ENCODE data around the gene PLD5. TPM values are rescaled to one million over a fixed set of nuclear protein-coding genes. Genes with fewer than 3 reads are reported as not detected.

The PLD5 gene
- polyA plus RNA-seq, 3 donors: not detected

DNA sequence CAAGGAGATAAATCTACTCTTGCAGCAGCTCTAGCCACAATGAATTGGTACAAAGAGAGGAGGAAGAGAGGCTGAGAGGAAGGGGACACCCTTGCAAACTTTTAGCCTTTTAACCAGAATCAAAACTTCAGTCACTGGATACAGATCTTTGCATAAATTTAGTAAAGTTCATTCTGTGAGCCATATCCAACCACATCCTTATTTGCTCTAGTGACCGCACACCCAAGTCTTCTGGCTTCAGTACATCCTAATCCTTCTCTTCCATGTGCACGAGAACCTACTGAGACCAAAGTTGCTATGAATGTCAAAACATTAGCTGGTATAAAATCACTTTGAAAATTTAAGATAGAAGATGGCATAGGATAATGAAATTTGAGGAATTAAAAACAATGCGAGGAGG is 21.9 kb upstream of the PLD5 start:
- no peaks in the 10 kb centered on the region for H3K27me3 ChIP-seq (ENCODE audit: control insufficient read depth in 2 of 2, insufficient read depth in 2 of 2, low read length in 2 of 2)
- TF ChIP-seq, protein P1, sequence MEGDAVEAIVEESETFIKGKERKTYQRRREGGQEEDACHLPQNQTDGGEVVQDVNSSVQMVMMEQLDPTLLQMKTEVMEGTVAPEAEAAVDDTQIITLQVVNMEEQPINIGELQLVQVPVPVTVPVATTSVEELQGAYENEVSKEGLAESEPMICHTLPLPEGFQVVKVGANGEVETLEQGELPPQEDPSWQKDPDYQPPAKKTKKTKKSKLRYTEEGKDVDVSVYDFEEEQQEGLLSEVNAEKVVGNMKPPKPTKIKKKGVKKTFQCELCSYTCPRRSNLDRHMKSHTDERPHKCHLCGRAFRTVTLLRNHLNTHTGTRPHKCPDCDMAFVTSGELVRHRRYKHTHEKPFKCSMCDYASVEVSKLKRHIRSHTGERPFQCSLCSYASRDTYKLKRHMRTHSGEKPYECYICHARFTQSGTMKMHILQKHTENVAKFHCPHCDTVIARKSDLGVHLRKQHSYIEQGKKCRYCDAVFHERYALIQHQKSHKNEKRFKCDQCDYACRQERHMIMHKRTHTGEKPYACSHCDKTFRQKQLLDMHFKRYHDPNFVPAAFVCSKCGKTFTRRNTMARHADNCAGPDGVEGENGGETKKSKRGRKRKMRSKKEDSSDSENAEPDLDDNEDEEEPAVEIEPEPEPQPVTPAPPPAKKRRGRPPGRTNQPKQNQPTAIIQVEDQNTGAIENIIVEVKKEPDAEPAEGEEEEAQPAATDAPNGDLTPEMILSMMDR (IDR thresholded peaks at IDR 0.05): no peak
- Mint-ChIP-seq H3K36me3 (no peaks in the 10 kb centered on the region), H3K27me3 (ENCODE audit: low read depth in 3 of 3) (no peaks in the 10 kb centered on the region), H3K27ac (no peak overlapping the region), H3K4me3 (no peak overlapping the region), H3K9me3 (peaks cover 0 to 3% (median 0%) of the 10 kb centered on the region in 7 donors), H3K4me1 (no peaks in the 10 kb centered on the region)
- no peaks in the 10 kb centered on the region for H3K4me1 ChIP-seq (ENCODE audit: control insufficient read depth in 1 of 2, insufficient read depth in 2 of 2, low read length in 2 of 2)
- H3K9ac ChIP-seq (ENCODE audit: insufficient read depth, low read length, poor library complexity, severe bottlenecking): no peak overlapping the region
- no peaks in the 10 kb centered on the region for H4K20me1 ChIP-seq (ENCODE audit: insufficient read depth, low read length)
- intact Hi-C loops (cut with micrococcal nuclease): no loop called here
- H2AFZ ChIP-seq (ENCODE audit: insufficient read depth, low read depth, low read length, poor library complexity, severe bottlenecking): no peak overlapping the region
- no peak overlapping the region for H3K4me3 ChIP-seq (replicated peaks in 1 of 3; ENCODE audit: low read depth in 2 of 3, low read length in 3 of 3)
- no peak for DNase-seq
- no peaks in the 10 kb centered on the region for H3K36me3 ChIP-seq (replicated peaks in 1 of 2; ENCODE audit: control insufficient read depth in 1 of 2, insufficient read depth in 2 of 2, low read length in 2 of 2)
- no peaks in the 10 kb centered on the region for H3K9me3 ChIP-seq (replicated peaks in 1 of 2; ENCODE audit: control insufficient read depth in 1 of 2, insufficient read depth in 1 of 2, low read length in 2 of 2)
- 92% methylated on average over 2 of the region's 3 CpGs for WGBS (ENCODE audit: insufficient coverage)
- no peak overlapping the region for H3K4me2 ChIP-seq (replicated peaks; ENCODE audit: extremely low read depth, low read length, poor library complexity, severe bottlenecking)
- no peaks in the 10 kb centered on the region for H3K79me2 ChIP-seq (ENCODE audit: insufficient read depth, low read length)
- no peak overlapping the region for H3K27ac ChIP-seq (ENCODE audit: low read depth in 1 of 2, low read length in 2 of 2)

DNA sequence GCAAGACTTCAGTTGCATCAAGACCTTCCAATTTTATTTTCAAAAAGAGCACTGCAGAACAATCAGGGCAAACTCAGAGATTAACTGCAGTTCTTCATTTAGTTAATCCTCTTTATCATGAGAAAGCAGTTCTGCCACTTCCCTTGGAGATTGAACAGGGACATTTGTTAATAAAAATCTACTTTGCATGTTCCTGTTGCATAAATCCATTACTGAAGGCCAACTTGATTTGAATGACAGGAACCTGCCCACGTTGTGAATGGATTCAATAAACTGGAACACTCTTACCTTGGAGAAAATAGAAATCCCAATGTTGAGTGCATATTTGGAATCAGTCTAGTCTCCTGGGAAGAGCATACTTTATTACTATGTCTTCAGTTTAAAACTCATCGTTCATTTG is 19.6 kb upstream of the PLD5 start:
- H3K79me2 ChIP-seq (ENCODE audit: insufficient read depth, low read length): no peaks in the 10 kb centered on the region
- H3K4me3 ChIP-seq (replicated peaks in 1 of 3; ENCODE audit: low read depth in 2 of 3, low read length in 3 of 3): no peak overlapping the region
- Mint-ChIP-seq H3K27me3 (ENCODE audit: low read depth in 3 of 3) (no peaks in the 10 kb centered on the region), H3K36me3 (no peaks in the 10 kb centered on the region), H3K27ac (no peak overlapping the region), H3K4me1 (no peaks in the 10 kb centered on the region), H3K4me3 (no peak overlapping the region), H3K9me3 (peaks cover 0 to 4% (median 2%) of the 10 kb centered on the region in 7 donors)
- no peaks in the 10 kb centered on the region for H3K36me3 ChIP-seq (replicated peaks in 1 of 2; ENCODE audit: control insufficient read depth in 1 of 2, insufficient read depth in 2 of 2, low read length in 2 of 2)
- H3K9me3 ChIP-seq (replicated peaks in 1 of 2; ENCODE audit: control insufficient read depth in 1 of 2, insufficient read depth in 1 of 2, low read length in 2 of 2): no peaks in the 10 kb centered on the region
- no peaks in the 10 kb centered on the region for H4K20me1 ChIP-seq (ENCODE audit: insufficient read depth, low read length)
- H3K4me1 ChIP-seq (ENCODE audit: control insufficient read depth in 1 of 2, insufficient read depth in 2 of 2, low read length in 2 of 2): no peaks in the 10 kb centered on the region
- intact Hi-C loops (cut with micrococcal nuclease): no loop called here
- H3K4me2 ChIP-seq (replicated peaks; ENCODE audit: extremely low read depth, low read length, poor library complexity, severe bottlenecking): no peak overlapping the region
- no peak overlapping the region for H3K9ac ChIP-seq (ENCODE audit: insufficient read depth, low read length, poor library complexity, severe bottlenecking)
- no peak overlapping the region for H3K27ac ChIP-seq (ENCODE audit: low read depth in 1 of 2, low read length in 2 of 2)
- no peaks in the 10 kb centered on the region for H3K27me3 ChIP-seq (ENCODE audit: control insufficient read depth in 2 of 2, insufficient read depth in 2 of 2, low read length in 2 of 2)
- no peak overlapping the region for H2AFZ ChIP-seq (ENCODE audit: insufficient read depth, low read depth, low read length, poor library complexity, severe bottlenecking)
- WGBS (ENCODE audit: insufficient coverage): no CpG with 5 or more reads among the region's 2 CpGs
- DNase-seq: no peak
- TF ChIP-seq, protein P1 (IDR thresholded peaks at IDR 0.05): no peak
